K562 (cell line): ENCODE results near the gene SMC3. TPM values are rescaled to one million over a fixed set of nuclear protein-coding genes. Genes with fewer than 3 reads are reported as not detected.

Experiments
- ATAC-seq: fragments of 200-7000 bp; cut with Tn5 transposase; 3 replicates; pipeline ENCODE4 v1.9.1; 2020; ENCODE audit warnings: moderate library complexity
- BruUV-seq: library from RNA; stranded (reverse); fragments of 400-500 nt; replicated peaks from 2 replicates; lab custom pipeline; 2021; lab: Mats Ljungman, UMichigan
- CTCF ChIA-PET: fragments of 300-600 bp; formaldehyde crosslinking; extraction: SDS; loops from one replicate; lab custom pipeline; 2021; ENCODE audit warnings: low intra/inter-chr PET ratio; lab: Yijun Ruan, JAX
- POLR2A ChIA-PET: fragments of 300-600, 350-650 bp; sonication (Branson Sonifier 250); formaldehyde crosslinking; extraction: SDS; loops from one replicate; lab custom pipeline; 2021; ENCODE audit warnings: antibody characterized with exemption, inconsistent platforms; lab: Yijun Ruan, JAX
- DNase-seq, 4 experiments: peaks; one replicate each; pipeline versions ENCODE4 v3.0.0 to v3.0.0-alpha.2; 2011 to 2018; ENCODE audit warnings: low spot score in 3 of 4, mixed read lengths in 3 of 4; ENCODE audit errors: extremely low read depth in 1 of 4
- FAIRE-seq: peaks from 2 replicates; lab custom pipeline; 2011; peaks lifted over from hg19 to GRCh38; lab: Jason Lieb, UNC
- H2AFZ ChIP-seq: 2 replicates; pipeline ENCODE4 v1.6.0; 2011; ENCODE audit warnings: low read depth, low read length, control low read depth, inconsistent platforms
- H3K27ac ChIP-seq: fragments of 200-600 bp; 3 replicates; pipeline ENCODE4 v1.8.0; 2011; ENCODE audit warnings: low read depth, mild to moderate bottlenecking, control low read depth, inconsistent platforms, low read length, moderate library complexity, mixed read lengths; ENCODE audit errors: extremely low read depth
- H3K27me3 ChIP-seq, 2 experiments: fragments of 300-600 bp in 1 of 2; 2 replicates in 1 of 2; 3 replicates in 1 of 2; pipeline versions ENCODE4 v1.6.0 to v1.8.0; 2011; ENCODE audit warnings: inconsistent platforms in 2 of 2, low read length in 2 of 2, mild to moderate bottlenecking in 1 of 2, mixed read lengths in 1 of 2, moderate library complexity in 1 of 2; ENCODE audit not compliant: control insufficient read depth in 2 of 2, insufficient read depth in 2 of 2
- H3K36me3 ChIP-seq: fragments of 300-600 bp; 3 replicates; pipeline ENCODE4 v1.8.0; 2011; ENCODE audit warnings: mild to moderate bottlenecking, low read length, inconsistent platforms; ENCODE audit not compliant: control insufficient read depth, insufficient read depth
- H3K4me1 ChIP-seq, 2 experiments: fragments of 200-600 bp in 1 of 2; replicated peaks in 1 of 2; 2 replicates in 1 of 2; 3 replicates in 1 of 2; pipeline versions ENCODE4 v1.5.1 to v1.8.0; 2011; ENCODE audit warnings: inconsistent platforms in 2 of 2, low read length in 2 of 2, mild to moderate bottlenecking in 1 of 2, mixed read lengths in 1 of 2, moderate library complexity in 1 of 2; ENCODE audit not compliant: control insufficient read depth in 2 of 2, insufficient read depth in 2 of 2
- H3K4me2 ChIP-seq: 2 replicates; pipeline ENCODE4 v1.6.1; 2011; ENCODE audit warnings: low read length, control low read depth, inconsistent platforms, mixed read lengths; ENCODE audit not compliant: insufficient read depth
- H3K4me3 ChIP-seq: fragments of 200-600 bp; sonication (generic), shearing (Covaris generic); 2 replicates; pipeline ENCODE4 v1.5.1; 2016; ENCODE audit warnings: control low read depth, inconsistent platforms
- H3K79me2 ChIP-seq: fragments of 200-600 bp; 3 replicates; pipeline ENCODE4 v1.8.0; 2011; ENCODE audit warnings: low read length, inconsistent platforms; ENCODE audit not compliant: control insufficient read depth, insufficient read depth
- H3K9ac ChIP-seq, 2 experiments: 2 replicates each; pipeline versions ENCODE4 v1.6.0 to v1.6.1; 2011; ENCODE audit warnings: low read depth in 2 of 2, low read length in 2 of 2, control low read depth in 1 of 2, inconsistent platforms in 1 of 2, mild to moderate bottlenecking in 1 of 2, mixed read lengths in 1 of 2; ENCODE audit not compliant: insufficient read depth in 1 of 2
- H3K9me1 ChIP-seq: one replicate; pipeline ENCODE4 v1.6.0; 2011; ENCODE audit warnings: inconsistent platforms, mild to moderate bottlenecking, low read length, moderate library complexity; ENCODE audit not compliant: control insufficient read depth, insufficient read depth
- H3K9me3 ChIP-seq: replicated peaks from 2 replicates; pipeline ENCODE4 v1.5.1; 2011; ENCODE audit warnings: low read depth, low read length, inconsistent platforms; ENCODE audit not compliant: control insufficient read depth, insufficient read depth
- H4K20me1 ChIP-seq: replicated peaks from 2 replicates; pipeline ENCODE4 v1.6.1; 2011; ENCODE audit warnings: low read length, inconsistent platforms, mixed read lengths; ENCODE audit not compliant: control insufficient read depth, insufficient read depth
- CBFB ChIP-seq: sonication (generic); formaldehyde crosslinking; IDR thresholded peaks from 2 replicates; pipeline ENCODE4 v1.4.0; 2020; ENCODE audit warnings: mild to moderate bottlenecking, missing genetic modification reagents
- CEBPB ChIP-seq: fragments of 450-650 bp; IDR thresholded peaks from 2 replicates; pipeline ENCODE4 v1.6.1; 2016; ENCODE audit warnings: missing genetic modification characterization, missing compliant biosample characterization
- HEY1 ChIP-seq: fragments of 250-450 bp; sonication (Bioruptor Pico); IDR thresholded peaks from 2 replicates; pipeline ENCODE4 v1.5.0; 2020; ENCODE audit warnings: mild to moderate bottlenecking, moderate library complexity, borderline replicate concordance
- MEIS2 ChIP-seq: fragments of 450-650 bp; IDR thresholded peaks from 2 replicates; pipeline ENCODE4 v1.6.1; 2014; ENCODE audit warnings: mild to moderate bottlenecking; ENCODE audit not compliant: partially characterized antibody
- MYNN ChIP-seq, 2 experiments: sonication (generic); formaldehyde crosslinking in 1 of 2; IDR thresholded peaks; 2 replicates each; pipeline versions ENCODE4 v1.5.0 to v1.6.1; 2016 to 2020; ENCODE audit warnings: antibody characterized with exemption in 1 of 2, missing genetic modification reagents in 1 of 2
- NFXL1 ChIP-seq: fragments of 450-650 bp; formaldehyde crosslinking; IDR thresholded peaks from 2 replicates; pipeline ENCODE4 v1.4.0; 2021; ENCODE audit warnings: mild to moderate bottlenecking
- U2AF2 ChIP-seq: fragments of 200-400 bp; formaldehyde crosslinking; optimal IDR thresholded peaks from 2 replicates; pipeline ENCODE3; 2017; ENCODE audit warnings: low read depth, mild to moderate bottlenecking, low read length
- in situ Hi-C: fragments of 300-500 bp; cut with MboI; formaldehyde crosslinking; loops from 4 replicates; pipeline ENCODE4 v1.15.0; 2018; ENCODE audit warnings: inconsistent platforms, mixed read lengths
- intact Hi-C: fragments of 100-400 bp; cut with micrococcal nuclease; formaldehyde crosslinking; loops from 2 replicates; pipeline ENCODE4 v1.14.2; 2022
- polyA plus RNA-seq, 8 experiments: library from polyadenylated mRNA; depleted of rRNA in 4 of 8; stranded (reverse) in 5 of 8; unstranded in 3 of 8; fragments of >200 nt; fragmentation: Nextera tagmentation in 2 of 8; fragmentation: Illumina TruSeq in 1 of 8; extraction: Ambion mirVana in 2 of 8; extraction: Trizol in 1 of 8; gene quantifications; 2 replicates each; pipeline versions ENCODE4 v1.2.1 to v1.2.3, GENCODE V29; 2011 to 2014; ENCODE audit warnings: inconsistent platforms in 1 of 8, missing spikeins in 1 of 8
- total RNA-seq, 7 experiments: library from RNA; depleted of rRNA in 6 of 7; stranded (reverse); fragments of >200 nt in 6 of 7; fragmentation: Illumina TruSeq in 2 of 7; extraction: Trizol in 2 of 7; gene quantifications; 2 replicates each; pipeline versions ENCODE4 v1.2.1 to v1.2.3, GENCODE V29; 2011 to 2021; ENCODE audit warnings: low replicate concordance in 1 of 7
- TF ChIP-seq, protein P1 (sequence below): sonication (generic); formaldehyde crosslinking; IDR thresholded peaks from 2 replicates; pipeline ENCODE4 v1.8.0; 2023; ENCODE audit warnings: missing genetic modification reagents, mild to moderate bottlenecking, borderline replicate concordance
- TF ChIP-seq, protein P2 (sequence below): fragments of 250-450 bp; sonication (Bioruptor Pico); IDR thresholded peaks from 2 replicates; pipeline ENCODE4 v1.4.0; 2020; ENCODE audit warnings: mild to moderate bottlenecking, moderate library complexity, borderline replicate concordance

The SMC3 gene
- total and polyA plus RNA-seq, 9 of the 15 experiments (the other 6 are each of a cell fraction or from before 2014, with no cell fraction given) = 21.3 to 62.6 (median 39.3) TPM

DNA sequence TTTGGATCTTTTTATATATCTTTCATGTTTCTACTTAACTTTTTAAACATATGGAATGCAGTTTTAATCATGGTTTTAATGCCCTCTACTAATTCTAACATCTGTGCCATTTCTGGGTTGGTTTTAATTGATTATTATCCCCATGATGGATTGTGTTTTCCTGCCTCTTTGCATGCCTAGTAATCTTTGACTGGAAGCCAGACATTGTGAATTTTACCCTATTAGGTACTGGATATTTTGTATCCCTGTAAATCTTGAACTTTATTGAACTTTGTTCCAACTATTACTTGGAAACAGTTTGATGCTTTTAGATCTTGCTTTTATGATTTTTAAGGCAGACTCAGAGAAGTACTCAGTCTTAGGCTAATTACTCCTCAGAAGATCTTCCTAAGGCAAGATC is 60.7 kb downstream of the SMC3 start:
- DNase-seq = no peak
- H3K79me2 ChIP-seq = no peaks in the 10 kb centered on the region
- H3K36me3 ChIP-seq = no peaks in the 10 kb centered on the region
- H2AFZ ChIP-seq = no peak overlapping the region
- H4K20me1 ChIP-seq = no peaks in the 10 kb centered on the region
- no peak for TF ChIP-seq HEY1 (CRISPR knock-in tag)
- TF ChIP-seq NFXL1 (CRISPR knock-in tag) = no peak
- TF ChIP-seq MEIS2 = no peak
- TF ChIP-seq MYNN (IDR thresholded peaks at IDR 0.05) = no peak
- no peak for TF ChIP-seq MYNN (CRISPR knock-in tag; IDR thresholded peaks at IDR 0.05)
- TF ChIP-seq, protein P1, sequence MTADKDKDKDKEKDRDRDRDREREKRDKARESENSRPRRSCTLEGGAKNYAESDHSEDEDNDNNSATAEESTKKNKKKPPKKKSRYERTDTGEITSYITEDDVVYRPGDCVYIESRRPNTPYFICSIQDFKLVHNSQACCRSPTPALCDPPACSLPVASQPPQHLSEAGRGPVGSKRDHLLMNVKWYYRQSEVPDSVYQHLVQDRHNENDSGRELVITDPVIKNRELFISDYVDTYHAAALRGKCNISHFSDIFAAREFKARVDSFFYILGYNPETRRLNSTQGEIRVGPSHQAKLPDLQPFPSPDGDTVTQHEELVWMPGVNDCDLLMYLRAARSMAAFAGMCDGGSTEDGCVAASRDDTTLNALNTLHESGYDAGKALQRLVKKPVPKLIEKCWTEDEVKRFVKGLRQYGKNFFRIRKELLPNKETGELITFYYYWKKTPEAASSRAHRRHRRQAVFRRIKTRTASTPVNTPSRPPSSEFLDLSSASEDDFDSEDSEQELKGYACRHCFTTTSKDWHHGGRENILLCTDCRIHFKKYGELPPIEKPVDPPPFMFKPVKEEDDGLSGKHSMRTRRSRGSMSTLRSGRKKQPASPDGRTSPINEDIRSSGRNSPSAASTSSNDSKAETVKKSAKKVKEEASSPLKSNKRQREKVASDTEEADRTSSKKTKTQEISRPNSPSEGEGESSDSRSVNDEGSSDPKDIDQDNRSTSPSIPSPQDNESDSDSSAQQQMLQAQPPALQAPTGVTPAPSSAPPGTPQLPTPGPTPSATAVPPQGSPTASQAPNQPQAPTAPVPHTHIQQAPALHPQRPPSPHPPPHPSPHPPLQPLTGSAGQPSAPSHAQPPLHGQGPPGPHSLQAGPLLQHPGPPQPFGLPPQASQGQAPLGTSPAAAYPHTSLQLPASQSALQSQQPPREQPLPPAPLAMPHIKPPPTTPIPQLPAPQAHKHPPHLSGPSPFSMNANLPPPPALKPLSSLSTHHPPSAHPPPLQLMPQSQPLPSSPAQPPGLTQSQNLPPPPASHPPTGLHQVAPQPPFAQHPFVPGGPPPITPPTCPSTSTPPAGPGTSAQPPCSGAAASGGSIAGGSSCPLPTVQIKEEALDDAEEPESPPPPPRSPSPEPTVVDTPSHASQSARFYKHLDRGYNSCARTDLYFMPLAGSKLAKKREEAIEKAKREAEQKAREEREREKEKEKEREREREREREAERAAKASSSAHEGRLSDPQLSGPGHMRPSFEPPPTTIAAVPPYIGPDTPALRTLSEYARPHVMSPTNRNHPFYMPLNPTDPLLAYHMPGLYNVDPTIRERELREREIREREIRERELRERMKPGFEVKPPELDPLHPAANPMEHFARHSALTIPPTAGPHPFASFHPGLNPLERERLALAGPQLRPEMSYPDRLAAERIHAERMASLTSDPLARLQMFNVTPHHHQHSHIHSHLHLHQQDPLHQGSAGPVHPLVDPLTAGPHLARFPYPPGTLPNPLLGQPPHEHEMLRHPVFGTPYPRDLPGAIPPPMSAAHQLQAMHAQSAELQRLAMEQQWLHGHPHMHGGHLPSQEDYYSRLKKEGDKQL (CRISPR knock-in tag) = no peak
- TF ChIP-seq CBFB (CRISPR knock-in tag) = no peak
- TF ChIP-seq, protein P2, sequence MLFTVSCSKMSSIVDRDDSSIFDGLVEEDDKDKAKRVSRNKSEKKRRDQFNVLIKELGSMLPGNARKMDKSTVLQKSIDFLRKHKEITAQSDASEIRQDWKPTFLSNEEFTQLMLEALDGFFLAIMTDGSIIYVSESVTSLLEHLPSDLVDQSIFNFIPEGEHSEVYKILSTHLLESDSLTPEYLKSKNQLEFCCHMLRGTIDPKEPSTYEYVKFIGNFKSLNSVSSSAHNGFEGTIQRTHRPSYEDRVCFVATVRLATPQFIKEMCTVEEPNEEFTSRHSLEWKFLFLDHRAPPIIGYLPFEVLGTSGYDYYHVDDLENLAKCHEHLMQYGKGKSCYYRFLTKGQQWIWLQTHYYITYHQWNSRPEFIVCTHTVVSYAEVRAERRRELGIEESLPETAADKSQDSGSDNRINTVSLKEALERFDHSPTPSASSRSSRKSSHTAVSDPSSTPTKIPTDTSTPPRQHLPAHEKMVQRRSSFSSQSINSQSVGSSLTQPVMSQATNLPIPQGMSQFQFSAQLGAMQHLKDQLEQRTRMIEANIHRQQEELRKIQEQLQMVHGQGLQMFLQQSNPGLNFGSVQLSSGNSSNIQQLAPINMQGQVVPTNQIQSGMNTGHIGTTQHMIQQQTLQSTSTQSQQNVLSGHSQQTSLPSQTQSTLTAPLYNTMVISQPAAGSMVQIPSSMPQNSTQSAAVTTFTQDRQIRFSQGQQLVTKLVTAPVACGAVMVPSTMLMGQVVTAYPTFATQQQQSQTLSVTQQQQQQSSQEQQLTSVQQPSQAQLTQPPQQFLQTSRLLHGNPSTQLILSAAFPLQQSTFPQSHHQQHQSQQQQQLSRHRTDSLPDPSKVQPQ = no peak
- TF ChIP-seq U2AF2 = no peak
- no peak for TF ChIP-seq CEBPB (tag)
- H3K4me3 ChIP-seq = no peak overlapping the region
- no peaks in the 10 kb centered on the region for H3K27me3 ChIP-seq
- ChIA-PET POLR2A (no interaction called here), CTCF (no interaction called here)
- H3K9me1 ChIP-seq = no peaks in the 10 kb centered on the region
- no peak overlapping the region for H3K9ac ChIP-seq
- in situ Hi-C loops (no loop called here), intact Hi-C loops (no loop called here)
- BruUV-seq = no TSS peak
- H3K4me2 ChIP-seq = no peak overlapping the region
- no peaks in the 10 kb centered on the region for H3K9me3 ChIP-seq
- no peaks in the 10 kb centered on the region; a peak in 2 of 5 replicates for H3K4me1 ChIP-seq
- FAIRE-seq = no peak
- no peak for ATAC-seq
- H3K27ac ChIP-seq = no peak overlapping the region
